Measurements from ENCODE around the gene CS.

Gene CS

GRCh38 chr12:56243731-56244181 is 56.4 kb downstream of the CS start:
- peak; percentile 91 for DNase-seq

DNA sequence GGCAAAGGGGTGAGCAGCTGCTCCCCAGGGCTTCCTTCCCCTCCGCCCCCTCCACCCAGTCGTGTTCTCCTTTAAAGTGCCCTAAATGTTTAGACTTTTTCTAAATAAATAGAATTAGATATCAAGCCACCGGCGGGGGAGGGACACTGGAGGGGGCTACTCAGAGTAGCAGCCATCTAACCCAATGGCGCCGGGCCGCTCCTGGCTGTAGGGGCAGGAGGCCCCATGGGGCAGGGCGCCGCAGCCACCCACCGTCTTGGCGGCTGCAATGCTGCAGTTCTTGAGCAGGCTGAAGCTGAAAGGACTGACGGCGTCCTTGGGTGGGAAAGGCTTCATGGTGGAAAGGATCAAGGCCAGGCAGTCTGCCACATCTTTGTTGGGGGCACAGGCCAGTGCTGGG is 57.1 kb downstream of the CS start:
- DNase-seq, result no peak

- peak; percentile 81 for DNase-seq
These were observed 58.5 kb downstream of the CS start for GRCh38 chr12:56241424-56242303.

DNA sequence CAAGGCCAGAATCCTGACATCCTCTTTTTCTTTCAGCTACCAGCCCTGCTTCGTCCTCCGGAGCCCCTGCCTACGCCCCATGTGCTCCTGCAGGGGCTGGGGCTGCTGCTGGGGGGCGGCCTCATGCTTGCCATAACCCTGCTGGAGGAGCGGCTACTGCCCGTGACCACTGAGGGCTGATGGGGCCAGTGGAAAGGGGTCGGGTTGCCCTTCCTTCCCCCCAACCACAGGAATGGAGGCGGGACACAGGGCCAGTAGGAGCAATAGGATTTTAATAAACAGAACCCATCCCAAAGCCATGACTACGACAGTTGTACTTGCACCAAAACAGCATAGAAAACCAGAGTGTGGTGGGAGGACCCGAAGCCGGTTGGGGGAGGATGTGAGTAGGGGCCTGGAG is 62.6 kb downstream of the CS start:
- no peak for DNase-seq

DNA sequence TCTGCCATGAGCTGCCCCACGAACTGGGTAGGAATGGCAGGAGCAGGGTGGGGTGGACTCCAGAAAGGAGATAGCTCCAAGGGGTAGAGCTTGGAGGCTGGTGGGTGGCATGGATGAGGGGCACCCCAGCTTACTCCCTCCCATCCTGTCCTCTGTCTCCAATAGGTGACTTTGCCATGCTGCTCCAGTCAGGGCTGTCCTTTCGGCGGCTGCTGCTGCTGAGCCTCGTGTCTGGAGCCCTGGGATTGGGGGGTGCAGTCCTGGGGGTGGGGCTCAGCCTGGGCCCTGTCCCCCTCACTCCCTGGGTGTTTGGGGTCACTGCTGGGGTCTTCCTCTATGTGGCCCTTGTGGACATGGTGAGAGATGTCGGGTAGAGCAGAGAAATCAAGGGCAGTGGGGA is 63.1 kb downstream of the CS start:
- no peak for DNase-seq

GRCh38 chr12:56236091-56236490 is 64.0 kb downstream of the CS start:
- no peak for DNase-seq

DNA sequence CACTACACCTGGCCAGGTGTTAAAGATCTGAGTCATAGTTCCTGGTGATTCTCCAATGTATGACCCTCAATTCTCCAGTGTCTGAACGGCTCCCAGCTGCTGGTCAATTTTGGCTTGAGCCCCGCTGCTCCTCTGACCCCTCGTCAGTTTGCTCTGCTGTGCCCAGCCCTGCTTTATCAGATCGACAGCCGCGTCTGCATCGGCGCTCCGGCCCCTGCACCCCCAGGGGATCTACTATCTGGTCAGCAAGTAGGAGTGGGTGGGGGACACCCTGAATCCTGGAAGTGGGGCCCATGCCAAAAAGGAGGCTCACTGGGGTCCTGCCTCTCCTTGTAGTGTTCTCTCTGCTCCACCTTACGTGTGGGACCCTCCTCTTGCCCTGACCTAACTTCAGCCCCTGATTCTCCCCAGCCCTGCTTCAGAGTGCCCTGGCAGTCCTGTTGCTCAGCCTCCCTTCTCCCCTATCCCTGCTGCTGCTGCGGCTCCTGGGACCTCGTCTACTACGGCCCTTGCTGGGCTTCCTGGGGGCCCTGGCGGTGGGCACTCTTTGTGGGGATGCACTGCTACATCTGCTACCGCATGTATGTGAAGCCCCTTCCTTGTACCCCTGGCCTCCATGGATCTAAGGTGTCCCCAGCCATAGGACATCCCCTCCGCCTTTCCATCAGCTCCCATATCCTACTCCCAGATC is 65.2 kb downstream of the CS start:
- no peak for DNase-seq

GRCh38 chr12:56231184-56231582 is 68.9 kb downstream of the CS start:
- DNase-seq, result no peak

DNA sequence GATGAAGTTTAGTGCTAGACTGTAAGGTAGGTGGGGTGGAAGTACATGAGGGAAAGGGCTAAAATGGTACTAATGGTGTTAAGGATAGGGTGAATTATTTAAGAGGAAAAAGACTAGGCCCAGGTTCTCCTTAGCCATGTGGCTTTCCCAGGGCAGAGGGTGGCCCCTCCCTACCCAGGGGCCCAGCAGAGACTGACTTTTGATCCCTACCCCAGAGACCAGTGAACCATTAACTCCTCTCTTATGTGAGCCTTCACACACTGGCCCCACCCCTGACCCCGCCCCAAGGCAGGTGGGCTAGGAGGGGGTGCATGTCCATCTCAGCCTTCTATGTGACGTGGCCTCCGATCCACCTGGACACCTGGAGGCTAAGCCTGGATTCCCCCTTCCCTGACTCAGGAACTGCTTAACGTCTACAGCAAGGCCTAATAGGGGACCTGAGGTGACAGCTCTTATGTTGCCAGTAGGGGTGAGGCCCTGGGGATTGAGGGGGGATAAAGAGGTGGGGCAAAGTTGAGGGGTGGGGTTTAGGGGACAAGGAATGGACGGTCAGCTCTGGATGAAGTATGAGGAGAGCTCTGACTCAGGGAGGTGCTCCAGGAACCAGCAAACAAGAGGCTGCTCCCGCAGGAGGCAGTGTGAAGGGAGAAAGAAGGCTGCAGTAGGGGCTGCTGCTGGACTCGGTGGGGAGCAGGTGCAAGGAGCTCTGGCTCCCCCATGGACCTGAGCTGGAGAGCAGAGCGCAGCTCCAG is 69.5 kb downstream of the CS start:
- no peak for DNase-seq

DNA sequence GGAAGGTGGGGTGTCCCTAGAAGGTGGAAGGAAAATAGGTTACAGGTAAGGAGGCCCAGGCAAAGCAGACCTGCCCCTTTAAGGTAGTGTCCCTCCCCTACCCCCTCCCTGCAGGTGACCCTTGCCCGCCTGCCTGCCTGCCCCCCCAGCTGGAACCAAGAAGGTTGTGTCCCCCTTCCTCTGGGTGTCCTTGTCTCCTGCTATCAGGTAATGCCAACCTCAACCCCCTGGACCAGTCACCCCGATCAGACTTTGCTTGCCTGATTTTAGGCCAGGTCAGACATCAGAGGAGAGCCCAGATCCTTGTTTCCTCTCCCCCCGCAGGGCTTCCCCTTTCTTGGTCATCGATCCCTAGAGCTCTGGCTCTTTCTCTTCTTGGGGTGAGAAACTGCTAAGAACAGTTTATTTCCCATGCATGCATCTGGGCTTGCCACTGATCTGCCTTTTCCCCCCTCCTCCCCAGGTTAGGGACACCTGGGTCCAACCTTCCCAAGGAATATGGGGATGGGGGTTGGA is 70.2 kb downstream of the CS start, which contains the start of gene SLC39A5:
Gene SLC39A5, plus strand, starts transcription at position 136 of the 516 bp plus-strand sequence. CDS start 1,224 bp downstream, outside the sequence.
- DNase-seq, result no peak

DNA sequence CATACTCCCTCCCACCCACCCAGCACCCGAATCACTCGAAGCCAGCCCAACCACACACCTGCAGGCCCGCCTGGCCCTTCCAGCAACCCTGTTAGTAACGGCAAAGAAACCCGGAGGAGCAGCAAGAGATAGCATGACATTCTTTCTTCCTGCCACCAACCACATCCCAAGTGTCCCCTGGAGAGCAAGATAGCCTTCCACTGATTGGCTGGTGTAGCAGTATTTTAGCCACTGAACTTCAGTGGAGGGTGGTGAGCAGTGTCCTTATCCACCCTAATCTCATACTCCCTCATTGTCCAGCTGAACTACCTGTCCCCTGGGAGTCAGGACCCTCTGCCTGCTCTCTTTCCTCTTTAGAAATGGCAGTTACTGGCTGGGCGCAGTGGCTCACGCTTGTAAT is 71.0 kb downstream of the CS start:
- no peak for DNase-seq

GRCh38 chr12:56224954-56225353 is 75.2 kb downstream of the CS start:
- DNase-seq, result no peak

DNA sequence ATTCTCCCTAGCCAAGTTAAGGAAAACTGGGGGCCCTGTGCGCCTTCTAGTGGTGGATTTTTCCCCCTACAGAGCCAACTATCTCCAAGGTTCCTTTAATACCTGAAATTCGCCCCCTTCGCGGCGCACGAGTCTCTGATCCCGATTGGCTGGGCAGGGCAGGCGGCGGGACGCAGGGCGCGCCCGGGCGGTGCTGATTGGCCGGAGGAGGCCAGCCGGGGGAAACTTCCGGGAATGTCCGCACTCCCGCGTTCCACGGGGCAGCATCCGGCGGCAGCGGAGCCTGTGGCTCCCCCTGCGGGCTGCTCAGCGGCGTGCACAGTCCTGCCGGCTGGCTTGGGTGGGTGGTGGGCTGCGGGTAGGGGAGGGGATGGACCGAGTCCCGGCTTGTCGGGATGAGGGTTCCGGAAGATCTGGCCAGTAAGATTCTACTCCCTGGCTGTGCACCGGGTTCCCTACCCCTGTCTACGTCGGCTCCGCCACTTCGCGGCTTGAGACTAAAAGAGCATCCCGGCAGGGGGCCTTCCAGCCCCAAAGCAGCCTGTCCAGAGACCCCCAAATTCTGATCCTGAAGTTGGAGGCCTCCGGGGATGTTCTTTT is 75.9 kb downstream of the CS start, which contains the start of gene NABP2:
Gene NABP2, plus strand, starts transcription at position 241 of the 600 bp plus-strand sequence. CDS start 515 bp downstream, outside the sequence.
- DNase-seq, result peak; percentile 99

- no peak for DNase-seq
These were observed 76.5 kb downstream of the CS start for GRCh38 chr12:56223571-56224101.

- no peak for DNase-seq
These were observed 77.6 kb downstream of the CS start for GRCh38 chr12:56222531-56222895.

GRCh38 chr12:56221757-56222530 is 78.2 kb downstream of the CS start, which contains the start of gene RNF41:
TSS of gene RNF41 (minus strand) at chr12:56221922. CDS start at chr12:56214047, 7,875 bp downstream.
- peak; percentile 98 for DNase-seq
